Ishikawa (cell line): ENCODE measurements around the gene PRKAB1.

ENCODE experiments used
- CEBPB ChIP-seq: IDR thresholded peaks from 2 replicates; pipeline ENCODE4 v1.6.1; 2012
- CREB1 ChIP-seq: IDR thresholded peaks from 2 replicates; pipeline ENCODE4 v1.6.1; 2012; ENCODE audit warnings: low read depth
- EP300 ChIP-seq: IDR thresholded peaks from 2 replicates; pipeline ENCODE4 v1.6.1; 2012; ENCODE audit warnings: borderline replicate concordance
- NFIC ChIP-seq: IDR thresholded peaks from 2 replicates; pipeline ENCODE4 v1.6.1; 2012
- RAD21 ChIP-seq: IDR thresholded peaks from 2 replicates; pipeline ENCODE4 v1.6.1; 2012; ENCODE audit warnings: low read depth
- REST ChIP-seq: IDR thresholded peaks from 2 replicates; pipeline ENCODE4 v1.6.1; 2012; ENCODE audit warnings: low read depth, mild to moderate bottlenecking
- TCF12 ChIP-seq: IDR thresholded peaks from 2 replicates; pipeline ENCODE4 v1.6.1; 2012; ENCODE audit warnings: low read depth
- YY1 ChIP-seq: IDR thresholded peaks from 2 replicates; pipeline ENCODE4 v1.6.1; 2012; ENCODE audit warnings: low read depth

GRCh38 chr12:119645535-119646059, 22.3 kb upstream of the PRKAB1 start:
- TF ChIP-seq EP300 (no peak), NFIC (no peak), YY1 (no peak), TCF12 (no peak), RAD21 (no peak), CEBPB (no peak), REST (no peak), CREB1 (no peak)
